HCT116 (cell line): Measurements from ENCODE around the gene CCDC137. TPM values are rescaled to one million over a fixed set of nuclear protein-coding genes. Genes with fewer than 3 reads are reported as not detected.

Experiments used
- ATAC-seq: fragments of 200-7000 bp; cut with Tn5 transposase; 2 replicates; pipeline ENCODE4 v1.9.1; 2020; ENCODE audit warnings: mild to moderate bottlenecking, moderate library complexity
- BruUV-seq: library from RNA; stranded (reverse); fragments of 400-500 nt; replicated peaks from 2 replicates; lab custom pipeline; 2021; lab: Mats Ljungman, UMichigan
- CTCF ChIA-PET: fragments of 300-600 bp; sonication (Branson Sonifier 250); formaldehyde crosslinking; loops from one replicate; lab custom pipeline; 2021; ENCODE audit warnings: antibody characterized with exemption; lab: Charles Lee
- POLR2A ChIA-PET: fragments of 300-600, 350-600 bp; sonication (Branson Sonifier 250); formaldehyde crosslinking; loops from one replicate; lab custom pipeline; 2021; ENCODE audit warnings: antibody characterized with exemption; lab: Charles Lee
- RAD21 ChIA-PET, 2 experiments: fragments of 300-600 bp; sonication (Branson Sonifier 250); formaldehyde crosslinking; loops; one replicate each; lab custom pipeline; 2023; ENCODE audit warnings: low total read pairs in 2 of 2; ENCODE audit not compliant: uncharacterized antibody in 2 of 2, unreplicated experiment in 2 of 2, low non-redundant PET in 1 of 2; lab: Charles Lee
- DNase-seq: peaks from one replicate; pipeline ENCODE4 v3.0.0-alpha.2; 2010; ENCODE audit warnings: low read depth, low spot score
- H2AFZ ChIP-seq: fragments of 200-600 bp; shearing (Covaris generic), sonication (generic); 2 replicates; pipeline ENCODE4 v1.6.1; 2017; ENCODE audit warnings: low read depth, mixed run types, mixed read lengths, antibody characterized with exemption, low read length; ENCODE audit not compliant: poor library complexity, severe bottlenecking
- H3K27ac ChIP-seq: 2 replicates; pipeline ENCODE4 v1.5.1; 2012; ENCODE audit warnings: low read depth, low read length
- H3K27me3 ChIP-seq: fragments of 200-600 bp; sonication (generic); 2 replicates; pipeline ENCODE4 v1.6.1; 2016; ENCODE audit warnings: mixed run types, low read length, mixed read lengths; ENCODE audit not compliant: insufficient read depth
- H3K36me3 ChIP-seq, 2 experiments: fragments of 200-500 bp in 1 of 2; fragments of 200-600 bp in 1 of 2; sonication (Bioruptor generic) in 1 of 2; sonication (generic) in 1 of 2; 2 replicates each; pipeline versions ENCODE4 v1.5.1 to v1.6.1; 2014 to 2016; ENCODE audit warnings: low read length in 2 of 2, inconsistent platforms in 1 of 2, mixed read lengths in 1 of 2, mixed run types in 1 of 2; ENCODE audit not compliant: insufficient read depth in 2 of 2, control insufficient read depth in 1 of 2
- H3K4me1 ChIP-seq, 2 experiments: fragments of 200-600 bp in 1 of 2; sonication (generic) in 1 of 2; 2 replicates each; pipeline versions ENCODE4 v1.5.1 to v1.6.1; 2012 to 2017; ENCODE audit warnings: low read length in 2 of 2, inconsistent platforms in 1 of 2, mild to moderate bottlenecking in 1 of 2, mixed read lengths in 1 of 2, mixed run types in 1 of 2, moderate library complexity in 1 of 2; ENCODE audit not compliant: insufficient read depth in 2 of 2, control insufficient read depth in 1 of 2
- H3K4me2 ChIP-seq: fragments of 200-600 bp; sonication (generic); 2 replicates; pipeline ENCODE4 v1.6.1; 2017; ENCODE audit warnings: mixed run types, low read length, mixed read lengths
- H3K4me3 ChIP-seq, 2 experiments: fragments of 200-600 bp in 1 of 2; sonication (generic) in 1 of 2; replicated peaks in 1 of 2; 2 replicates each; pipeline ENCODE4 v1.5.1; 2011 to 2016; ENCODE audit warnings: low read length in 2 of 2, control low read depth in 1 of 2, low read depth in 1 of 2, mild to moderate bottlenecking in 1 of 2, mixed read lengths in 1 of 2, mixed run types in 1 of 2
- H3K79me2 ChIP-seq: fragments of 200-600 bp; sonication (generic); 2 replicates; pipeline ENCODE4 v1.6.1; 2017; ENCODE audit warnings: mild to moderate bottlenecking, mixed run types, low read length, moderate library complexity, mixed read lengths; ENCODE audit not compliant: insufficient read depth
- H3K9ac ChIP-seq: fragments of 200-600 bp; sonication (generic); 2 replicates; pipeline ENCODE4 v1.6.1; 2016; ENCODE audit warnings: low read length, mixed read lengths
- H3K9me2 ChIP-seq: fragments of 200-600 bp; sonication (generic), shearing (Covaris generic); 2 replicates; pipeline ENCODE4 v1.6.1; 2017; ENCODE audit warnings: mixed run types, mild to moderate bottlenecking, moderate library complexity; ENCODE audit not compliant: insufficient read depth
- H3K9me3 ChIP-seq, 2 experiments: fragments of 200-500 bp in 1 of 2; fragments of 200-600 bp in 1 of 2; sonication (Bioruptor generic) in 1 of 2; sonication (generic) in 1 of 2; 2 replicates each; pipeline ENCODE4 v1.6.1; 2014 to 2017; ENCODE audit warnings: low read length in 2 of 2, mixed read lengths in 2 of 2, inconsistent platforms in 1 of 2, low read depth in 1 of 2, mild to moderate bottlenecking in 1 of 2, mixed run types in 1 of 2, moderate library complexity in 1 of 2; ENCODE audit not compliant: control insufficient read depth in 1 of 2, insufficient read depth in 1 of 2
- H4K20me1 ChIP-seq: fragments of 200-600 bp; sonication (generic), shearing (Covaris generic); 2 replicates; pipeline ENCODE4 v1.6.1; 2017; ENCODE audit warnings: mixed run types, mild to moderate bottlenecking, moderate library complexity; ENCODE audit not compliant: insufficient read depth
- ATF3 ChIP-seq: IDR thresholded peaks from 2 replicates; pipeline ENCODE4 v1.6.1; 2012
- EGR1 ChIP-seq: IDR thresholded peaks from 2 replicates; pipeline ENCODE4 v1.6.1; 2012; ENCODE audit warnings: low read depth
- EZH2 ChIP-seq: fragments of 200-600 bp; sonication (generic); IDR thresholded peaks from 2 replicates; pipeline ENCODE4 v1.6.1; 2017; ENCODE audit warnings: antibody characterized with exemption, mixed run types
- EZH2phosphoT487 ChIP-seq: fragments of 200-600 bp; IDR thresholded peaks from 2 replicates; pipeline ENCODE4 v1.6.1; 2018; ENCODE audit warnings: antibody characterized with exemption, borderline replicate concordance
- FOSL1 ChIP-seq: IDR thresholded peaks from 2 replicates; pipeline ENCODE4 v1.6.1; 2012; ENCODE audit warnings: low read depth
- JUND ChIP-seq: IDR thresholded peaks from 2 replicates; pipeline ENCODE4 v1.6.1; 2012
- POLR2A ChIP-seq: IDR thresholded peaks from 2 replicates; pipeline ENCODE4 v1.7.0; 2011; ENCODE audit warnings: borderline replicate concordance; ENCODE audit not compliant: insufficient read depth, insufficient read length; ENCODE audit errors: extremely low read depth
- POLR2AphosphoS5 ChIP-seq: IDR thresholded peaks from 2 replicates; pipeline ENCODE4 v1.6.1; 2011; ENCODE audit warnings: mild to moderate bottlenecking, low read depth, low read length, moderate library complexity
- RAD21 ChIP-seq: IDR thresholded peaks from 2 replicates; pipeline ENCODE4 v1.6.1; 2012; ENCODE audit warnings: low read depth, mild to moderate bottlenecking
- SIN3A ChIP-seq: IDR thresholded peaks from 2 replicates; pipeline ENCODE4 v1.6.1; 2012; ENCODE audit warnings: low read depth
- ZBTB33 ChIP-seq: IDR thresholded peaks from 2 replicates; pipeline ENCODE4 v1.6.1; 2011; ENCODE audit warnings: mild to moderate bottlenecking, low read length, moderate library complexity; ENCODE audit not compliant: insufficient replicate concordance; ENCODE audit errors: extremely low read depth
- intact Hi-C: fragments of 100-400 bp; cut with micrococcal nuclease; formaldehyde crosslinking; loops from 2 replicates; pipeline ENCODE4 v1.10.0; 2022
- total RNA-seq: library from RNA; stranded (reverse); gene quantifications from one replicate; pipeline ENCODE4 v1.2.1, GENCODE V29; 2021; ENCODE audit not compliant: unreplicated experiment
- TF ChIP-seq, protein P1 (sequence below): IDR thresholded peaks from 2 replicates; pipeline ENCODE4 v1.6.1; 2012; ENCODE audit warnings: low read depth

CCDC137 gene
- total RNA-seq, 1 experiment from 2014 or later = 77.5 TPM

DNA sequence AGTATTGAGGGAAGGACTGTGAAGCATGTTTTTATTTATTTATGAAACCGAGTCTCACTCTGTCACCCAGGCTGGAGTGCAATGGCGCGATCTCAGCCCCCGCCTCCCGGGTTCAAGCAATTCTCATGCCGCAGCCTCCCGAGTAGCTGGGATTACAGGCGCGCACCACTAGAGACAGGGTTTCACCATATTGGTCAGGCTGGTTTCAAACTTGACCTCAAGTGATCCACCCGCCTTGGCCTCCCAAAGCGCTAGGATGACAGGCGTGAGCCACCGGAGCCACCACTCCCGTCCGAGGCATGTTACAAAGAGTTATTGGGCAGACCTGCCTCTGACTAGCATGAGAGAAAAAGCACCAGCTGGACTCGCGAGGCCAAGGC is 39.7 kb downstream of the CCDC137 start:
- no peak overlapping the region for H3K4me2 ChIP-seq
- no peaks in the 10 kb centered on the region for H3K27me3 ChIP-seq
- intact Hi-C loops = no loop called here
- DNase-seq = no peak
- H3K9me3 ChIP-seq = no peaks in the 10 kb centered on the region
- ChIA-PET CTCF (no interaction called here), RAD21 (no interaction called here), POLR2A (interaction anchor here (1.0 to 1.4 kb wide), 2 partner anchors 22 to 127 kb away, joined by 3 to 5 read pairs; partner anchors contain the start of genes ARL16, HGS and MCRIP1)
- peaks cover 19 to 49% of the 10 kb centered on the region in 2 experiments; a peak in 3 of 4 replicates for H3K36me3 ChIP-seq
- no peaks in the 10 kb centered on the region for H3K9me2 ChIP-seq
- H2AFZ ChIP-seq = no peak overlapping the region
- no TSS peak for BruUV-seq
- peaks cover 64% of the 10 kb centered on the region for H3K79me2 ChIP-seq
- H3K9ac ChIP-seq = no peak overlapping the region
- H3K4me1 ChIP-seq = peaks cover 27 to 42% of the 10 kb centered on the region in 2 experiments
- no peaks in the 10 kb centered on the region; the same call in 1 of the 2 replicates for H4K20me1 ChIP-seq
- TF ChIP-seq JUND (no peak), EZH2 (no peak), FOSL1 (no peak), EGR1 (no peak), SIN3A (no peak), POLR2AphosphoS5 (no peak), POLR2A (no peak), RAD21 (no peak), EZH2phosphoT487 (no peak), ATF3 (no peak), ZBTB33 (no peak)
- TF ChIP-seq, protein P1, sequence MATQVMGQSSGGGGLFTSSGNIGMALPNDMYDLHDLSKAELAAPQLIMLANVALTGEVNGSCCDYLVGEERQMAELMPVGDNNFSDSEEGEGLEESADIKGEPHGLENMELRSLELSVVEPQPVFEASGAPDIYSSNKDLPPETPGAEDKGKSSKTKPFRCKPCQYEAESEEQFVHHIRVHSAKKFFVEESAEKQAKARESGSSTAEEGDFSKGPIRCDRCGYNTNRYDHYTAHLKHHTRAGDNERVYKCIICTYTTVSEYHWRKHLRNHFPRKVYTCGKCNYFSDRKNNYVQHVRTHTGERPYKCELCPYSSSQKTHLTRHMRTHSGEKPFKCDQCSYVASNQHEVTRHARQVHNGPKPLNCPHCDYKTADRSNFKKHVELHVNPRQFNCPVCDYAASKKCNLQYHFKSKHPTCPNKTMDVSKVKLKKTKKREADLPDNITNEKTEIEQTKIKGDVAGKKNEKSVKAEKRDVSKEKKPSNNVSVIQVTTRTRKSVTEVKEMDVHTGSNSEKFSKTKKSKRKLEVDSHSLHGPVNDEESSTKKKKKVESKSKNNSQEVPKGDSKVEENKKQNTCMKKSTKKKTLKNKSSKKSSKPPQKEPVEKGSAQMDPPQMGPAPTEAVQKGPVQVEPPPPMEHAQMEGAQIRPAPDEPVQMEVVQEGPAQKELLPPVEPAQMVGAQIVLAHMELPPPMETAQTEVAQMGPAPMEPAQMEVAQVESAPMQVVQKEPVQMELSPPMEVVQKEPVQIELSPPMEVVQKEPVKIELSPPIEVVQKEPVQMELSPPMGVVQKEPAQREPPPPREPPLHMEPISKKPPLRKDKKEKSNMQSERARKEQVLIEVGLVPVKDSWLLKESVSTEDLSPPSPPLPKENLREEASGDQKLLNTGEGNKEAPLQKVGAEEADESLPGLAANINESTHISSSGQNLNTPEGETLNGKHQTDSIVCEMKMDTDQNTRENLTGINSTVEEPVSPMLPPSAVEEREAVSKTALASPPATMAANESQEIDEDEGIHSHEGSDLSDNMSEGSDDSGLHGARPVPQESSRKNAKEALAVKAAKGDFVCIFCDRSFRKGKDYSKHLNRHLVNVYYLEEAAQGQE = no peak
- no peak overlapping the region; the same call in 1 of the 2 replicates for H3K27ac ChIP-seq
- no peak overlapping the region for H3K4me3 ChIP-seq
- no peak for ATAC-seq
